ENCODE results near the gene LRRC36. TPM values are rescaled to one million over a fixed set of nuclear protein-coding genes. Genes with fewer than 3 reads are reported as not detected.

The LRRC36 gene
- total and polyA plus RNA-seq, 10 of the 15 experiments (the other 5 are each of a cell fraction or from before 2014, with no cell fraction given), result 0.45 to 2.0 (median 0.75) TPM; not detected in 1

DNA sequence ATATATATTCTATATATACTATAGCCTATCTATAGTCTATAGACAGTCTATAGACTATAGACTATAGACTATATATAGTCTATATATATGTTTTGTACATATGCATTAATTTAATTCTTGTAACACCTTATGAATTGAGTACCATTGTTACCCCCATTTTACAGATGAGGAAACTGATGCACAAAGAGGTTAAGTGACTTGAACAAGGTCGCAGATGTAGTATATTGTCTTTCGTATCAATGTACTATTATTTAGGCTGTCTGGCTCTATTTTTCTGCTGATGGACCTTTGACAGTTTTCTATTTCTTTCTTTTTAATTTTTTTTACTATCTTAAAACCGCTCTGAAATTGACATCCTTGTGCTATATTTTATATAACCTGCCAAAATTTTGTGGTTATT is 14.6 kb downstream of the LRRC36 start:
- no peak for DNase-seq (ENCODE audit: low read depth, low spot score)
- ChIA-PET SMC1A (ENCODE audit: uncharacterized antibody, unreplicated experiment) (no interaction called here), POLR2A (no interaction called here), RAD21 (ENCODE audit: unreplicated experiment) (no interaction called here), CTCF (no interaction called here)
- ATAC-seq, result no peak
- no peaks in the 10 kb centered on the region for H3K79me2 ChIP-seq (ENCODE audit: control insufficient read depth, insufficient read depth, low read length)
- in situ Hi-C loops (cut with MboI), result no loop called here
- no TSS peak for BruUV-seq (replicated peaks)
- H3K36me3 ChIP-seq (ENCODE audit: control insufficient read depth in 2 of 2, insufficient read depth in 2 of 2, low read length in 1 of 2), result no peaks in the 10 kb centered on the region
- no peak overlapping the region for H3K4me3 ChIP-seq
- no peak overlapping the region for H3K4me2 ChIP-seq (ENCODE audit: control insufficient read depth, insufficient read depth)
- no peaks in the 10 kb centered on the region for H4K20me1 ChIP-seq (ENCODE audit: control insufficient read depth, insufficient read depth)
- no peaks in the 10 kb centered on the region for H3K4me1 ChIP-seq (ENCODE audit: control insufficient read depth, insufficient read depth, low read length)
- H3K9ac ChIP-seq (ENCODE audit: control insufficient read depth, insufficient read depth, low read length), result no peak overlapping the region
- TF ChIP-seq CEBPB (IDR thresholded peaks at IDR 0.05; ENCODE audit: borderline replicate concordance in 1 of 2, low read depth in 2 of 2, low read length in 2 of 2) (no peak), WRNIP1 (IDR thresholded peaks at IDR 0.05; ENCODE audit: borderline replicate concordance, low read depth, low read length) (no peak), ZBED1 (IDR thresholded peaks at IDR 0.05; ENCODE audit: borderline replicate concordance) (no peak), DPF2 (IDR thresholded peaks at IDR 0.05) (no peak), YBX1 (IDR thresholded peaks at IDR 0.05) (no peak), SUZ12 (IDR thresholded peaks at IDR 0.05; ENCODE audit: unreplicated experiment) (no peak), SREBF1 (IDR thresholded peaks at IDR 0.05; ENCODE audit: low read length) (no peak), TCF3 (IDR thresholded peaks at IDR 0.05; ENCODE audit: borderline replicate concordance, insufficient read depth, low read depth, low read length) (no peak), HDAC6 (IDR thresholded peaks at IDR 0.05; ENCODE audit: unreplicated experiment) (no peak), SREBF2 (IDR thresholded peaks at IDR 0.05; ENCODE audit: low read length) (no peak), TARDBP (IDR thresholded peaks at IDR 0.05; ENCODE audit: borderline replicate concordance) (no peak)
- TF ChIP-seq, protein P1, sequence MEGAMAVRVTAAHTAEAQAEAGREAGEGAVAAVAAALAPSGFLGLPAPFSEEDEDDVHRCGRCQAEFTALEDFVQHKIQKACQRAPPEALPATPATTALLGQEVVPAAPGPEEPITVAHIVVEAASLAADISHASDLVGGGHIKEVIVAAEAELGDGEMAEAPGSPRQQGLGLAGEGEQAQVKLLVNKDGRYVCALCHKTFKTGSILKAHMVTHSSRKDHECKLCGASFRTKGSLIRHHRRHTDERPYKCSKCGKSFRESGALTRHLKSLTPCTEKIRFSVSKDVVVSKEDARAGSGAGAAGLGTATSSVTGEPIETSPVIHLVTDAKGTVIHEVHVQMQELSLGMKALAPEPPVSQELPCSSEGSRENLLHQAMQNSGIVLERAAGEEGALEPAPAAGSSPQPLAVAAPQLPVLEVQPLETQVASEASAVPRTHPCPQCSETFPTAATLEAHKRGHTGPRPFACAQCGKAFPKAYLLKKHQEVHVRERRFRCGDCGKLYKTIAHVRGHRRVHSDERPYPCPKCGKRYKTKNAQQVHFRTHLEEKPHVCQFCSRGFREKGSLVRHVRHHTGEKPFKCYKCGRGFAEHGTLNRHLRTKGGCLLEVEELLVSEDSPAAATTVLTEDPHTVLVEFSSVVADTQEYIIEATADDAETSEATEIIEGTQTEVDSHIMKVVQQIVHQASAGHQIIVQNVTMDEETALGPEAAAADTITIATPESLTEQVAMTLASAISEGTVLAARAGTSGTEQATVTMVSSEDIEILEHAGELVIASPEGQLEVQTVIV (IDR thresholded peaks at IDR 0.05; ENCODE audit: borderline replicate concordance, partially characterized antibody), result no peak
- TF ChIP-seq, protein P2, sequence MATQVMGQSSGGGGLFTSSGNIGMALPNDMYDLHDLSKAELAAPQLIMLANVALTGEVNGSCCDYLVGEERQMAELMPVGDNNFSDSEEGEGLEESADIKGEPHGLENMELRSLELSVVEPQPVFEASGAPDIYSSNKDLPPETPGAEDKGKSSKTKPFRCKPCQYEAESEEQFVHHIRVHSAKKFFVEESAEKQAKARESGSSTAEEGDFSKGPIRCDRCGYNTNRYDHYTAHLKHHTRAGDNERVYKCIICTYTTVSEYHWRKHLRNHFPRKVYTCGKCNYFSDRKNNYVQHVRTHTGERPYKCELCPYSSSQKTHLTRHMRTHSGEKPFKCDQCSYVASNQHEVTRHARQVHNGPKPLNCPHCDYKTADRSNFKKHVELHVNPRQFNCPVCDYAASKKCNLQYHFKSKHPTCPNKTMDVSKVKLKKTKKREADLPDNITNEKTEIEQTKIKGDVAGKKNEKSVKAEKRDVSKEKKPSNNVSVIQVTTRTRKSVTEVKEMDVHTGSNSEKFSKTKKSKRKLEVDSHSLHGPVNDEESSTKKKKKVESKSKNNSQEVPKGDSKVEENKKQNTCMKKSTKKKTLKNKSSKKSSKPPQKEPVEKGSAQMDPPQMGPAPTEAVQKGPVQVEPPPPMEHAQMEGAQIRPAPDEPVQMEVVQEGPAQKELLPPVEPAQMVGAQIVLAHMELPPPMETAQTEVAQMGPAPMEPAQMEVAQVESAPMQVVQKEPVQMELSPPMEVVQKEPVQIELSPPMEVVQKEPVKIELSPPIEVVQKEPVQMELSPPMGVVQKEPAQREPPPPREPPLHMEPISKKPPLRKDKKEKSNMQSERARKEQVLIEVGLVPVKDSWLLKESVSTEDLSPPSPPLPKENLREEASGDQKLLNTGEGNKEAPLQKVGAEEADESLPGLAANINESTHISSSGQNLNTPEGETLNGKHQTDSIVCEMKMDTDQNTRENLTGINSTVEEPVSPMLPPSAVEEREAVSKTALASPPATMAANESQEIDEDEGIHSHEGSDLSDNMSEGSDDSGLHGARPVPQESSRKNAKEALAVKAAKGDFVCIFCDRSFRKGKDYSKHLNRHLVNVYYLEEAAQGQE (IDR thresholded peaks at IDR 0.05; ENCODE audit: low read depth, low read length), result no peak
- TF ChIP-seq, protein P3, sequence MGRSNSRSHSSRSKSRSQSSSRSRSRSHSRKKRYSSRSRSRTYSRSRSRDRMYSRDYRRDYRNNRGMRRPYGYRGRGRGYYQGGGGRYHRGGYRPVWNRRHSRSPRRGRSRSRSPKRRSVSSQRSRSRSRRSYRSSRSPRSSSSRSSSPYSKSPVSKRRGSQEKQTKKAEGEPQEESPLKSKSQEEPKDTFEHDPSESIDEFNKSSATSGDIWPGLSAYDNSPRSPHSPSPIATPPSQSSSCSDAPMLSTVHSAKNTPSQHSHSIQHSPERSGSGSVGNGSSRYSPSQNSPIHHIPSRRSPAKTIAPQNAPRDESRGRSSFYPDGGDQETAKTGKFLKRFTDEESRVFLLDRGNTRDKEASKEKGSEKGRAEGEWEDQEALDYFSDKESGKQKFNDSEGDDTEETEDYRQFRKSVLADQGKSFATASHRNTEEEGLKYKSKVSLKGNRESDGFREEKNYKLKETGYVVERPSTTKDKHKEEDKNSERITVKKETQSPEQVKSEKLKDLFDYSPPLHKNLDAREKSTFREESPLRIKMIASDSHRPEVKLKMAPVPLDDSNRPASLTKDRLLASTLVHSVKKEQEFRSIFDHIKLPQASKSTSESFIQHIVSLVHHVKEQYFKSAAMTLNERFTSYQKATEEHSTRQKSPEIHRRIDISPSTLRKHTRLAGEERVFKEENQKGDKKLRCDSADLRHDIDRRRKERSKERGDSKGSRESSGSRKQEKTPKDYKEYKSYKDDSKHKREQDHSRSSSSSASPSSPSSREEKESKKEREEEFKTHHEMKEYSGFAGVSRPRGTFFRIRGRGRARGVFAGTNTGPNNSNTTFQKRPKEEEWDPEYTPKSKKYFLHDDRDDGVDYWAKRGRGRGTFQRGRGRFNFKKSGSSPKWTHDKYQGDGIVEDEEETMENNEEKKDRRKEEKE (IDR thresholded peaks at IDR 0.05), result no peak
- WGBS (ENCODE audit: insufficient coverage, insufficient replicate concordance, low lambda C conversion rate, missing lambda C conversion rate), result 33% methylated on average over 3 of the region's 3 CpGs
- intact Hi-C loops (cut with micrococcal nuclease; ENCODE audit: unreplicated experiment), result no loop called here
- H3K9me3 ChIP-seq (replicated peaks; ENCODE audit: control insufficient read depth, insufficient read depth, low read length), result no peaks in the 10 kb centered on the region
- no peaks in the 10 kb centered on the region for H3K27me3 ChIP-seq (replicated peaks in 1 of 2; ENCODE audit: control insufficient read depth in 2 of 2, insufficient read depth in 2 of 2, low read length in 1 of 2)
- no peak overlapping the region for H3K27ac ChIP-seq (ENCODE audit: control insufficient read depth, insufficient read depth)
- no peak for FAIRE-seq
- no peak overlapping the region for H2AFZ ChIP-seq (ENCODE audit: control insufficient read depth, low read depth, low read length)
